DOHH2 (cell line): Measurements from ENCODE around the gene DMGDH.

Experiments
- H3F3A ChIP-seq: fragments of 200-600 bp; sonication (generic), shearing (Covaris generic); 2 replicates; pipeline ENCODE4 v1.6.0; 2016; ENCODE audit warnings: antibody characterized with exemption, mild to moderate bottlenecking; ENCODE audit not compliant: control insufficient read depth, insufficient read depth
- H3K27ac ChIP-seq: fragments of 200-600 bp; sonication (generic); 2 replicates; pipeline ENCODE4 v1.5.1; 2014; ENCODE audit warnings: low read depth, mild to moderate bottlenecking, low read length, moderate library complexity
- H3K27me3 ChIP-seq: fragments of 200-600 bp; sonication (generic); 2 replicates; pipeline ENCODE4 v1.6.1; 2014; ENCODE audit warnings: mild to moderate bottlenecking, low read length, mixed read lengths; ENCODE audit not compliant: control insufficient read depth
- H3K36me3 ChIP-seq: fragments of 200-600 bp; sonication (generic); 2 replicates; pipeline ENCODE4 v1.6.1; 2014; ENCODE audit warnings: mild to moderate bottlenecking, low read length, moderate library complexity, mixed read lengths; ENCODE audit not compliant: control insufficient read depth
- H3K4me1 ChIP-seq: fragments of 200-600 bp; sonication (generic); 2 replicates; pipeline ENCODE4 v1.6.1; 2014; ENCODE audit warnings: mild to moderate bottlenecking, low read length, mixed read lengths; ENCODE audit not compliant: control insufficient read depth
- H3K4me2 ChIP-seq: fragments of 200-600 bp; sonication (generic); 2 replicates; pipeline ENCODE4 v1.6.0; 2014; ENCODE audit warnings: mild to moderate bottlenecking, low read length, moderate library complexity
- H3K4me3 ChIP-seq: fragments of 200-600 bp; sonication (generic); 2 replicates; pipeline ENCODE4 v1.5.1; 2014; ENCODE audit warnings: mild to moderate bottlenecking, low read length, mixed read lengths
- H3K79me2 ChIP-seq: fragments of 200-600 bp; sonication (generic); 2 replicates; pipeline ENCODE4 v1.6.1; 2014; ENCODE audit warnings: mild to moderate bottlenecking, low read length, mixed read lengths; ENCODE audit not compliant: control insufficient read depth
- H3K9me2 ChIP-seq: fragments of 200-600 bp; sonication (generic); replicated peaks from 2 replicates; pipeline ENCODE4 v1.6.1; 2014; ENCODE audit warnings: mild to moderate bottlenecking, low read length, mixed read lengths; ENCODE audit not compliant: control insufficient read depth
- H3K9me3 ChIP-seq: fragments of 200-600 bp; sonication (generic); 2 replicates; pipeline ENCODE4 v1.6.1; 2014; ENCODE audit warnings: antibody characterized with exemption, low read length, mixed read lengths; ENCODE audit not compliant: control insufficient read depth, insufficient read depth
- H4K20me1 ChIP-seq: fragments of 200-600 bp; sonication (generic); 2 replicates; pipeline ENCODE4 v1.6.0; 2014; ENCODE audit warnings: low read depth, mild to moderate bottlenecking, antibody characterized with exemption, low read length, moderate library complexity; ENCODE audit not compliant: control insufficient read depth, insufficient read depth
- EZH2phosphoT487 ChIP-seq: fragments of 200-600 bp; sonication (generic); IDR thresholded peaks from 2 replicates; pipeline ENCODE4 v1.6.1; 2017; ENCODE audit warnings: borderline replicate concordance, mild to moderate bottlenecking, antibody characterized with exemption, low read length, moderate library complexity, mixed read lengths
- TF ChIP-seq, protein P1 (sequence below): fragments of 200-600 bp; sonication (generic); IDR thresholded peaks from one replicate; pipeline ENCODE4 v1.5.1; 2014; ENCODE audit warnings: antibody characterized with exemption, mild to moderate bottlenecking, low read depth, low read length; ENCODE audit not compliant: poor library complexity, severe bottlenecking

DMGDH gene

DNA sequence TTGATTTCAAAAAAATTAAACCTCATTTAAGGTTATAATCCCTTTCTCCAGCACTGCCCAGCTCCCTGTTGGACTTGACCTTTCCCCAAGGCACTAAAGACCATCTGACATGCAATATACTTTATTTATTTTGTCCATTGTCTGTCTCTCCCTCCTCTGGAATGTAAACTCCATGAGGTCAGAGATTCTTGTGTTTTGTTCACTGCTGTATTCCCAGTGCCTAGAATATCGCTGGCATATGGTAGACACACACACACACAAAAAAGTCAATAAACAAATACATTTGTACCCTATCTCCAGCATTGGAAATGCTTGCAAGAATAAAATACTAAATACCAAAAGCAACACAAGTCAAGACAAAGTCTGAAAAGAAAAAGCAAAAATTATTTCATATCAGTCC lies 67.1 kb downstream of the DMGDH start:
- H3K4me3 ChIP-seq = no peak overlapping the region
- no peaks in the 10 kb centered on the region for H3K9me3 ChIP-seq
- no peaks in the 10 kb centered on the region for H3K4me1 ChIP-seq
- H3K27me3 ChIP-seq = peaks cover 26% of the 10 kb centered on the region
- no peaks in the 10 kb centered on the region for H4K20me1 ChIP-seq
- no peak for TF ChIP-seq EZH2phosphoT487
- TF ChIP-seq, protein P1, sequence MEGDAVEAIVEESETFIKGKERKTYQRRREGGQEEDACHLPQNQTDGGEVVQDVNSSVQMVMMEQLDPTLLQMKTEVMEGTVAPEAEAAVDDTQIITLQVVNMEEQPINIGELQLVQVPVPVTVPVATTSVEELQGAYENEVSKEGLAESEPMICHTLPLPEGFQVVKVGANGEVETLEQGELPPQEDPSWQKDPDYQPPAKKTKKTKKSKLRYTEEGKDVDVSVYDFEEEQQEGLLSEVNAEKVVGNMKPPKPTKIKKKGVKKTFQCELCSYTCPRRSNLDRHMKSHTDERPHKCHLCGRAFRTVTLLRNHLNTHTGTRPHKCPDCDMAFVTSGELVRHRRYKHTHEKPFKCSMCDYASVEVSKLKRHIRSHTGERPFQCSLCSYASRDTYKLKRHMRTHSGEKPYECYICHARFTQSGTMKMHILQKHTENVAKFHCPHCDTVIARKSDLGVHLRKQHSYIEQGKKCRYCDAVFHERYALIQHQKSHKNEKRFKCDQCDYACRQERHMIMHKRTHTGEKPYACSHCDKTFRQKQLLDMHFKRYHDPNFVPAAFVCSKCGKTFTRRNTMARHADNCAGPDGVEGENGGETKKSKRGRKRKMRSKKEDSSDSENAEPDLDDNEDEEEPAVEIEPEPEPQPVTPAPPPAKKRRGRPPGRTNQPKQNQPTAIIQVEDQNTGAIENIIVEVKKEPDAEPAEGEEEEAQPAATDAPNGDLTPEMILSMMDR = no peak
- no peaks in the 10 kb centered on the region for H3F3A ChIP-seq
- H3K36me3 ChIP-seq = no peaks in the 10 kb centered on the region
- H3K27ac ChIP-seq = no peak overlapping the region
- H3K4me2 ChIP-seq = no peak overlapping the region
- no peaks in the 10 kb centered on the region for H3K9me2 ChIP-seq
- no peaks in the 10 kb centered on the region for H3K79me2 ChIP-seq

DNA sequence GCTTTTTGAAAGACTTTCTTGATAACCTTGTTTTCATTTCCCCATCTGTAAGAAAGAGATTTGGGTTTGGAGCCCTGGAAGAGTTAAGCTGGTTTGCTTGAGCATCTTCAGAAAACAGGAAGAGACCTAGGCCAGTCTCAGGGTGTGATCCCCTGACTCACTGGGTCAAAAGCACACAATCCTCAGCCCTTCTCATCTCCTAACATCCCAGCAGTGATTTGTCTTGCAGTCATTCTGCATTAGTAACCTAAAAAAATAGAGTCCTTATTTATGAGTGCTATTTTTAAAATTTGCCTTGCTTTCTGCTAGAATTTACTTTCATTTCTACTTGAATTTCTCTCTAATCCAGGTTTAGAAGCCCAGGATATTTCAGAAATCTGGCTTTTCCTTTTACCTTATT lies 68.0 kb downstream of the DMGDH start:
- Histone ChIP-seq H3K9me2 (no peaks in the 10 kb centered on the region), H4K20me1 (no peaks in the 10 kb centered on the region), H3K4me3 (no peak overlapping the region), H3K4me2 (no peak overlapping the region), H3K79me2 (no peaks in the 10 kb centered on the region), H3K27ac (no peak overlapping the region), H3K4me1 (no peaks in the 10 kb centered on the region), H3F3A (no peaks in the 10 kb centered on the region), H3K9me3 (no peaks in the 10 kb centered on the region), H3K36me3 (no peaks in the 10 kb centered on the region), H3K27me3 (peaks cover 29% of the 10 kb centered on the region)
- no peak for TF ChIP-seq EZH2phosphoT487
- TF ChIP-seq, protein P1 = no peak

DNA sequence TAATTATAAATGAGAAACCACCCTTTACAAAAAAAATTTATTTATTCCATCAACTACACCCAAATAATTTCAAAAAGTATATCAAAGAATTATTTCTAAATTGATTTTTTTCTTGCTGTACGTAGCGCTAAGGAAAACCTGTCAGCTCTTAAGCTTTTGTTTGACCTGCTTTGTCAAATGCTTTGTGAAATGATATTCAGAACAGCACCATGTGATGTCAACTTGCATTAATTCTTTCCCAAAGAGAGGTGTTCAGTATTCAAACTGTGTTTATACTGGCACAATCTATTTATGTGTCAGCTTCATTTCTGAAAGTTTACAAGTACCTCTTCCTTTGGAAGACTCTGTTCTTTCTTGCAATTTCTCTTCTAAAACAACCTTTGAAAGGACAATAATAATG lies 72.4 kb downstream of the DMGDH start:
- H3K27me3 ChIP-seq = peaks cover 19% of the 10 kb centered on the region
- H3K4me3 ChIP-seq = no peak overlapping the region
- no peak overlapping the region for H3K4me2 ChIP-seq
- no peaks in the 10 kb centered on the region for H3K79me2 ChIP-seq
- no peaks in the 10 kb centered on the region for H4K20me1 ChIP-seq
- H3K4me1 ChIP-seq = no peaks in the 10 kb centered on the region
- TF ChIP-seq, protein P1 = no peak
- no peak for TF ChIP-seq EZH2phosphoT487
- no peaks in the 10 kb centered on the region for H3F3A ChIP-seq
- H3K9me2 ChIP-seq = no peaks in the 10 kb centered on the region
- no peaks in the 10 kb centered on the region for H3K9me3 ChIP-seq
- no peak overlapping the region for H3K27ac ChIP-seq
- no peaks in the 10 kb centered on the region for H3K36me3 ChIP-seq

DNA sequence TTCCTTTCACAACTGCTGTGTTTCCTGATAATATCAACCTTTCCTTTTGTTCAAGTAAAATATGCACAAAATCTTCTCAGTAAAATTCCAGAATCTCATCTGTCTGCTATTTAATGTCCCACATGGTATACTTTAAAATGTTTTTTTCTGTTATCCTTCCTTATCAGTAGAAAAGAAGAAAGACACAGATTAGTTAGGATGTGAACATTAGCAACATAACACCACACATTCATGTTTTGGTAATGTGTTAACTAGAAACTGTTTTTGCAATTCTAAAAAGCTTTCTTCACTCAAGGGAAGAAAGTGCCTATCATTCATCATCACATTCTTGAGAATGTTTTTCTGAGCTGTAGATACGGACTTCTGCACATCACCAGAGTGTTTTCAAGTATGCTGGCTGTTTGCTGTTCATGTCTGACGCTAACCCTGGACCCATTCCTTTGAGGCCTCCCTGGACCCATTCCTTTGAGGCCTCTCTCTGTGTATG lies 73.9 kb downstream of the DMGDH start:
- H3K79me2 ChIP-seq = no peaks in the 10 kb centered on the region
- no peaks in the 10 kb centered on the region for H3K9me3 ChIP-seq
- H3K4me2 ChIP-seq = no peak overlapping the region
- H4K20me1 ChIP-seq = no peaks in the 10 kb centered on the region
- H3K9me2 ChIP-seq = no peaks in the 10 kb centered on the region
- H3K27ac ChIP-seq = no peak overlapping the region
- TF ChIP-seq EZH2phosphoT487 = no peak
- TF ChIP-seq, protein P1 = no peak
- H3F3A ChIP-seq = no peaks in the 10 kb centered on the region
- H3K4me3 ChIP-seq = no peak overlapping the region
- H3K4me1 ChIP-seq = no peaks in the 10 kb centered on the region
- no peaks in the 10 kb centered on the region for H3K36me3 ChIP-seq
- H3K27me3 ChIP-seq = peaks cover 19% of the 10 kb centered on the region
